Measurements from ENCODE around the gene SEC23B.

DNA sequence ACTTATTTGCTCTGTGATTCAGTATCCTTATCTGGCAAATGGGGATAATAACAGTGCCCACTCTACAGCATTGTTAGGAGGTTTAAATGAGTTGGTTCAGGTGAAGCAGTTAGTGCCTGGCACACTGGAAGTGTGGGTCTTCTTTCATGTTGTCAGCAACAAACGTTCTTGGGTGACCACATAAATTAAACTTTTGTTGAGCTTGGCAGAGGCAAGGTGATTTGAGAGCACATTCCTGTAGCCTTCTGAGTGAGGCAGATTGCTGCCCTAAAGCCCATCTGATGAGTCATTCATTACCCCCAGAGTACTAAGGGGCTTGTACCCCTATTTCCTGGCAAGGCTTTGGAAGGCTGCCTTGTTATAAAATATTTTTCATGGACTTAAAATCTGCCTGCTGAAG is 25.8 kb downstream of the SEC23B start:
- TF ChIP-seq, protein P1, sequence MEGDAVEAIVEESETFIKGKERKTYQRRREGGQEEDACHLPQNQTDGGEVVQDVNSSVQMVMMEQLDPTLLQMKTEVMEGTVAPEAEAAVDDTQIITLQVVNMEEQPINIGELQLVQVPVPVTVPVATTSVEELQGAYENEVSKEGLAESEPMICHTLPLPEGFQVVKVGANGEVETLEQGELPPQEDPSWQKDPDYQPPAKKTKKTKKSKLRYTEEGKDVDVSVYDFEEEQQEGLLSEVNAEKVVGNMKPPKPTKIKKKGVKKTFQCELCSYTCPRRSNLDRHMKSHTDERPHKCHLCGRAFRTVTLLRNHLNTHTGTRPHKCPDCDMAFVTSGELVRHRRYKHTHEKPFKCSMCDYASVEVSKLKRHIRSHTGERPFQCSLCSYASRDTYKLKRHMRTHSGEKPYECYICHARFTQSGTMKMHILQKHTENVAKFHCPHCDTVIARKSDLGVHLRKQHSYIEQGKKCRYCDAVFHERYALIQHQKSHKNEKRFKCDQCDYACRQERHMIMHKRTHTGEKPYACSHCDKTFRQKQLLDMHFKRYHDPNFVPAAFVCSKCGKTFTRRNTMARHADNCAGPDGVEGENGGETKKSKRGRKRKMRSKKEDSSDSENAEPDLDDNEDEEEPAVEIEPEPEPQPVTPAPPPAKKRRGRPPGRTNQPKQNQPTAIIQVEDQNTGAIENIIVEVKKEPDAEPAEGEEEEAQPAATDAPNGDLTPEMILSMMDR (IDR thresholded peaks at IDR 0.05): no peak
- no peak for TF ChIP-seq POLR2A (IDR thresholded peaks at IDR 0.05)

Data from testis (tissue), 2 donors.